Vagina (tissue), 2 donors: ENCODE results near the gene MUCL3.

Experiments used
- CTCF ChIP-seq, 3 experiments: fragments of 450-650 bp in 2 of 3; fragments of 200-600 bp in 1 of 3; sonication (generic) in 1 of 3; IDR thresholded peaks; one replicate each; pipeline ENCODE4 v1.5.1; 2017 to 2019; ENCODE audit warnings: antibody characterized with exemption in 3 of 3, mild to moderate bottlenecking in 2 of 3, moderate library complexity in 2 of 3
- POLR2A ChIP-seq, 2 donors: fragments of 450-650 bp; IDR thresholded peaks; one replicate each; pipeline ENCODE4 v1.6.1; 2017; ENCODE audit warnings: antibody characterized with exemption in 2 of 2, mild to moderate bottlenecking in 2 of 2, moderate library complexity in 2 of 2
- POLR2AphosphoS5 ChIP-seq, 2 donors: sonication (generic); formaldehyde crosslinking; IDR thresholded peaks; one replicate each; pipeline ENCODE4 v1.9.0; 2017; ENCODE audit warnings: antibody characterized with exemption in 2 of 2, mild to moderate bottlenecking in 2 of 2, low read depth in 1 of 2; ENCODE audit not compliant: insufficient read depth in 1 of 2

GRCh38 chr6:30897882-30898281, 42.9 kb upstream of the MUCL3 start:
- TF ChIP-seq POLR2A (IDR thresholded peaks at IDR 0.05) (no peak), CTCF (IDR thresholded peaks at IDR 0.05) (no peak), POLR2AphosphoS5 (IDR thresholded peaks at IDR 0.05; ENCODE audit: insufficient read depth in 1 of 2, low read depth in 1 of 2) (no peak)
